Peyer's patch (tissue), 4 donors: ENCODE data around the gene SLFN12L.

Experiments used
- CTCF ChIP-seq, 6 experiments: fragments of 450-650 bp in 4 of 6; fragments of 200-600 bp in 2 of 6; sonication (generic) in 1 of 6; IDR thresholded peaks; one replicate each; pipeline ENCODE4 v1.5.1; 2017 to 2019; ENCODE audit warnings: antibody characterized with exemption in 6 of 6, mild to moderate bottlenecking in 3 of 6, moderate library complexity in 1 of 6
- POLR2A ChIP-seq, 2 donors: fragments of 450-650 bp; IDR thresholded peaks; one replicate each; pipeline ENCODE4 v1.5.1; 2017; ENCODE audit warnings: antibody characterized with exemption in 2 of 2, mild to moderate bottlenecking in 2 of 2, moderate library complexity in 2 of 2

- TF ChIP-seq CTCF (IDR thresholded peaks at IDR 0.05) (no peak), POLR2A (IDR thresholded peaks at IDR 0.05) (no peak)
Observed at GRCh38 chr17:35519906-35520442, 17.5 kb downstream of the SLFN12L start.
